Neural cell (in vitro differentiated cells): ENCODE results near the gene ECM2. TPM values are rescaled to one million over a fixed set of nuclear protein-coding genes. Genes with fewer than 3 reads are reported as not detected.

Source experiments
- H2AFZ ChIP-seq: fragments of 200-600, 300-800 bp; sonication (generic), shearing (Covaris generic); 2 replicates; pipeline ENCODE4 v1.6.0; 2014; ENCODE audit warnings: low read depth, mild to moderate bottlenecking, antibody characterized with exemption, low read length, moderate library complexity
- H3F3A ChIP-seq: fragments of 200-600 bp; shearing (Covaris generic); 2 replicates; pipeline ENCODE4 v1.6.1; 2016; ENCODE audit warnings: mild to moderate bottlenecking, moderate library complexity, mixed read lengths, antibody characterized with exemption, low read length; ENCODE audit not compliant: insufficient read depth, poor library complexity, severe bottlenecking
- H3K27ac ChIP-seq: fragments of 200-600, 300-800 bp; sonication (generic), shearing (Covaris generic); 2 replicates; pipeline ENCODE4 v1.5.1; 2014; ENCODE audit warnings: mild to moderate bottlenecking, low read length, moderate library complexity
- H3K27me3 ChIP-seq: fragments of 300-800, 200-600 bp; sonication (generic), shearing (Covaris generic); 2 replicates; pipeline ENCODE4 v1.6.0; 2014; ENCODE audit warnings: mild to moderate bottlenecking, low read depth, low read length, moderate library complexity; ENCODE audit not compliant: insufficient read depth
- H3K36me3 ChIP-seq: fragments of 300-800, 200-600 bp; sonication (generic), shearing (Covaris generic); 2 replicates; pipeline ENCODE4 v1.5.1; 2014; ENCODE audit warnings: mild to moderate bottlenecking, antibody characterized with exemption, low read length, moderate library complexity; ENCODE audit not compliant: insufficient read depth
- H3K4me2 ChIP-seq: fragments of 300-800, 200-600 bp; sonication (generic), shearing (Covaris generic); 2 replicates; pipeline ENCODE4 v1.6.0; 2014; ENCODE audit warnings: mild to moderate bottlenecking, low read length
- H3K4me3 ChIP-seq: fragments of 300-800, 200-600 bp; sonication (generic), shearing (Covaris generic); 2 replicates; pipeline ENCODE4 v1.5.1; 2014; ENCODE audit warnings: mild to moderate bottlenecking, low read length, moderate library complexity
- H3K79me2 ChIP-seq: fragments of 200-600 bp; shearing (Covaris generic); replicated peaks from 2 replicates; pipeline ENCODE4 v1.6.0; 2014; ENCODE audit warnings: mild to moderate bottlenecking, low read length, moderate library complexity; ENCODE audit not compliant: insufficient read depth
- H3K9ac ChIP-seq: fragments of 300-800, 200-600 bp; sonication (generic), shearing (Covaris generic); 2 replicates; pipeline ENCODE4 v1.6.1; 2016; ENCODE audit warnings: mild to moderate bottlenecking, low read length, mixed read lengths
- H3K9me2 ChIP-seq: fragments of 200-600 bp; shearing (Covaris generic); 2 replicates; pipeline ENCODE4 v1.6.1; 2016; ENCODE audit warnings: mild to moderate bottlenecking, low read length, mixed read lengths; ENCODE audit not compliant: insufficient read depth
- H3K9me3 ChIP-seq: fragments of 200-600, 300-800 bp; sonication (generic), shearing (Covaris generic); 2 replicates; pipeline ENCODE4 v1.6.1; 2016; ENCODE audit warnings: mild to moderate bottlenecking, mixed run types, low read length, moderate library complexity, mixed read lengths
- H4K20me1 ChIP-seq: fragments of 200-600 bp; shearing (Covaris generic); 2 replicates; pipeline ENCODE4 v1.6.1; 2016; ENCODE audit warnings: mild to moderate bottlenecking, mixed run types; ENCODE audit not compliant: insufficient read depth
- CTCF ChIP-seq: fragments of 450-650 bp; IDR thresholded peaks from 2 replicates; pipeline ENCODE4 v1.5.1; 2014; ENCODE audit warnings: antibody characterized with exemption, mild to moderate bottlenecking, moderate library complexity; ENCODE audit not compliant: poor library complexity, severe bottlenecking
- EP300 ChIP-seq: fragments of 450-650 bp; conservative IDR thresholded peaks from 2 replicates; pipeline ENCODE4 v1.6.1; 2014; ENCODE audit warnings: antibody characterized with exemption, mild to moderate bottlenecking, moderate library complexity; ENCODE audit not compliant: poor library complexity, severe bottlenecking
- EZH2 ChIP-seq: fragments of 200-600, 300-800 bp; shearing (Covaris generic), sonication (generic); IDR thresholded peaks from 2 replicates; pipeline ENCODE4 v1.6.1; 2014; ENCODE audit warnings: antibody characterized with exemption, low read length, borderline replicate concordance, mild to moderate bottlenecking; ENCODE audit not compliant: insufficient read depth, poor library complexity, severe bottlenecking
- MXI1 ChIP-seq: fragments of 450-650 bp; conservative IDR thresholded peaks from 2 replicates; pipeline ENCODE4 v1.6.1; 2014; ENCODE audit warnings: antibody characterized with exemption, mild to moderate bottlenecking; ENCODE audit not compliant: poor library complexity, severe bottlenecking
- POLR2AphosphoS5 ChIP-seq: IDR thresholded peaks from 2 replicates; pipeline ENCODE4 v1.6.1; 2012
- RAD21 ChIP-seq: fragments of 450-650 bp; conservative IDR thresholded peaks from 2 replicates; pipeline ENCODE4 v1.6.1; 2014; ENCODE audit warnings: antibody characterized with exemption, mild to moderate bottlenecking, moderate library complexity
- REST ChIP-seq: IDR thresholded peaks from 2 replicates; pipeline ENCODE4 v1.6.1; 2012; ENCODE audit warnings: borderline replicate concordance
- SMC3 ChIP-seq: fragments of 450-650 bp; conservative IDR thresholded peaks from 2 replicates; pipeline ENCODE4 v1.6.1; 2014; ENCODE audit warnings: antibody characterized with exemption, mild to moderate bottlenecking, moderate library complexity; ENCODE audit not compliant: poor library complexity
- TAF1 ChIP-seq: IDR thresholded peaks from 2 replicates; pipeline ENCODE4 v1.6.1; 2012; ENCODE audit warnings: low read depth
- polyA plus RNA-seq: library from polyadenylated mRNA; depleted of rRNA; stranded (reverse); fragments of >200 nt; gene quantifications from 2 replicates; pipeline ENCODE4 v1.2.3, GENCODE V29; 2014

The ECM2 gene
- polyA plus RNA-seq, 1 donor from 2014 or later = not detected

GRCh38 chr9:92483627-92484545 is 51.9 kb downstream of the ECM2 start:
- no peak overlapping the region for H3K4me3 ChIP-seq
- TF ChIP-seq POLR2AphosphoS5 (no peak), EP300 (no peak), CTCF (no peak), REST (no peak), TAF1 (no peak), SMC3 (no peak), MXI1 (no peak), EZH2 (no peak), RAD21 (no peak)
- H2AFZ ChIP-seq = no peak overlapping the region

DNA sequence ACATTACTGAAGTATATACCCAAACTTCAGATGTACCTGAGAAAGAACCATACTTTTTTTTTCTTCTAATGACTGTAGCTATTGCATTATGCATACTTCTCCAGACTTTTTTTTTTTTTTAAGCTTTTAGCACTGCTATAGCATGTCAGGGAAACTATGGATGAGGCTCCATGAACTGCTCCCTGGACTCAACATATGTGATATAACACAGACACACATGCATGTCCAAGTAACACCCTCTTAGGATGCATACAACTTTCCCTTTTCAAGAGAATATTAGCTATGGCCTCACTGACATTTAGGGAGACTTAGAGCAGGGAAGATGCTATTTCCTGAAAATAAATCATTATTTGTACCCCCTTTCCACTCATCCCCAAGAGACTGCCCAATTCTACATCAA is 53.0 kb downstream of the ECM2 start:
- Histone ChIP-seq H3K9me2 (no peaks in the 10 kb centered on the region), H3K27ac (no peak overlapping the region), H3F3A (no peaks in the 10 kb centered on the region), H3K4me3 (no peak overlapping the region), H2AFZ (no peak overlapping the region), H3K9me3 (no peaks in the 10 kb centered on the region), H3K4me2 (no peak overlapping the region), H3K36me3 (no peaks in the 10 kb centered on the region), H3K27me3 (no peaks in the 10 kb centered on the region), H3K9ac (no peak overlapping the region), H3K79me2 (no peaks in the 10 kb centered on the region), H4K20me1 (no peaks in the 10 kb centered on the region)
- TF ChIP-seq MXI1 (no peak), RAD21 (no peak), POLR2AphosphoS5 (no peak)

More at GRCh38 chr9:92483627-92484545, 51.9 kb downstream of the ECM2 start:
- Histone ChIP-seq H3K79me2 (no peaks in the 10 kb centered on the region), H3K27ac (no peak overlapping the region), H4K20me1 (no peaks in the 10 kb centered on the region), H3K9me3 (no peaks in the 10 kb centered on the region), H3K9me2 (no peaks in the 10 kb centered on the region), H3K36me3 (no peaks in the 10 kb centered on the region), H3F3A (no peaks in the 10 kb centered on the region), H3K4me2 (no peak overlapping the region), H3K9ac (no peak overlapping the region), H3K27me3 (no peaks in the 10 kb centered on the region)
